Adrenal gland (tissue), 12 donors: Measurements from ENCODE around the gene DHRS7B. TPM values are rescaled to one million over a fixed set of nuclear protein-coding genes. Genes with fewer than 3 reads are reported as not detected.
A peak's percentile ranks its signal among the peaks of the same experiment; 100 is the strongest.

Experiments used
- DNase-seq, 7 donors: peaks; one replicate each; pipeline ENCODE4 v3.0.0-alpha.2; 2019 to 2020
- H3K27ac ChIP-seq, 5 donors: fragments of 200-600 bp; sonication (generic) in 4 of 5; 1 replicate in 3 of 5; 2 replicates in 2 of 5; pipeline versions ENCODE4 v1.5.1 to v1.8.0; 2016 to 2020; ENCODE audit warnings: mild to moderate bottlenecking in 1 of 5
- H3K27me3 ChIP-seq: fragments of 200-600 bp; 2 replicates; pipeline ENCODE4 v1.8.0; 2021
- H3K36me3 ChIP-seq, 2 donors: fragments of 200-600 bp; replicated peaks in 1 of 2; 1 replicate in 1 of 2; 2 replicates in 1 of 2; pipeline versions ENCODE4 v1.5.1 to v1.8.0; 2018 to 2022
- H3K4me1 ChIP-seq, 2 donors: fragments of 200-600 bp; replicated peaks in 1 of 2; 1 replicate in 1 of 2; 2 replicates in 1 of 2; pipeline versions ENCODE4 v1.5.1 to v1.8.0; 2018 to 2021
- H3K4me3 ChIP-seq, 4 donors: fragments of 200-600 bp; sonication (generic) in 3 of 4; one replicate each; pipeline ENCODE4 v1.5.1; 2016 to 2018
- H3K9me3 ChIP-seq, 3 donors: fragments of 200-600 bp; sonication (generic) in 1 of 3; replicated peaks in 1 of 3; 1 replicate in 2 of 3; 2 replicates in 1 of 3; pipeline versions ENCODE4 v1.5.1 to v1.8.0; 2016 to 2021
- POLR2A ChIP-seq, 2 donors: fragments of 450-650 bp; IDR thresholded peaks; one replicate each; pipeline ENCODE4 v1.6.1; 2017; ENCODE audit warnings: antibody characterized with exemption in 2 of 2, mild to moderate bottlenecking in 2 of 2, moderate library complexity in 1 of 2
- WGBS, 4 donors: extraction: QIAGEN DNeasy Blood & Tissue Kit in 2 of 4; methylation state at CpG; one replicate each; pipeline versions ENCODE4 v1.1.5 to v1.1.7; 2013 to 2017; 5-methylcytosine and 5-hydroxymethylcytosine counted together
- intact Hi-C, 2 donors: fragments of 100-400 bp; cut with DNase I; formaldehyde crosslinking; loops; one replicate each; pipeline versions ENCODE4 v1.14.1 to v1.15.0; 2022 to 2023
- polyA plus RNA-seq, 3 donors: library from polyadenylated mRNA; stranded (reverse); fragments of 200-250 nt in 2 of 3; fragments of 350-450 nt in 1 of 3; fragmentation: Illumina TruSeq in 1 of 3; extraction: RNeasy Lipid Tissue Mini Kit (QIAGEN cat#74804) in 1 of 3; gene quantifications; one replicate each; pipeline ENCODE4 v1.2.3, GENCODE V29; 2013 to 2014
- total RNA-seq, 9 donors: library from RNA; depleted of rRNA in 4 of 9; stranded (reverse); fragments of >200 nt in 4 of 9; fragments of 120-200 nt in 1 of 9; fragmentation: NEBNext Ultra II Directional in 1 of 9; extraction: Animal tissue kit (Norgen Biotek cat#: 25700) in 1 of 9; gene quantifications; one replicate each; pipeline versions ENCODE4 v1.1.0 to v1.2.4, GENCODE V29; 2013 to 2023
- TF ChIP-seq, protein P1 (sequence below), 6 experiments: fragments of 450-650 bp in 4 of 6; fragments of 200-600 bp in 2 of 6; sonication (generic) in 1 of 6; IDR thresholded peaks; 1 replicate in 5 of 6; 2 replicates in 1 of 6; pipeline versions ENCODE4 v1.5.1 to v1.8.0; 2016 to 2021; ENCODE audit warnings: antibody characterized with exemption in 6 of 6, mild to moderate bottlenecking in 2 of 6, moderate library complexity in 1 of 6
- donor health status: healthy with polysubstance abuse.
- donor health status: Bipolar disorder and iron deficiency.
- donor health status: DM: yes; HTN: yes; CAD: no.
- donor health status: DM: no; HTN: no; CAD: no.
- donor health status: DM: no; HTN: no; CAD: no.
- donor health status: DM: yes; HTN: yes; CAD: no.

Gene DHRS7B
- total and polyA plus RNA-seq, 12 donors: 18.0 to 68.5 (median 40.8) TPM

DNA sequence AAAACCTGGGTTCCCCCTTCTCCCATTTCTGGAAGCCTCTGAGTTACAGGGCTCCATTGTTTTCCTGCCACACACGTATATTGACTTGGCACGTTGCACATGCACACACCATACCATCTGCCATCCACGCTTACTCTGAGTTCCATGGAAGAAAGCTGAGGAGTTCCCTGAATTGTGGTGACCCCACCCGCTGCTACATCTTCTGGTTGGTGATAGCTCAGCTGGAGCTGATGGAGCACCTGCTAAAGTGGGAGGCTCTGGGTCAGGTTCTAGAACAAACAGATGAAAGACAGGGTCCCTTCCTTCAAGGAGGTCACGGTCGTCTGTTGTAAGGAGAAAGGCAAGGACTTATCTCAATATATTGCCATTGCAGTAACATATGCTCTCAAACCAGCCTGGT is 46.1 kb downstream of the DHRS7B start:
- peaks cover 5 to 18% of the 10 kb centered on the region in 2 donors for H3K4me1 ChIP-seq
- TF ChIP-seq, protein P1, sequence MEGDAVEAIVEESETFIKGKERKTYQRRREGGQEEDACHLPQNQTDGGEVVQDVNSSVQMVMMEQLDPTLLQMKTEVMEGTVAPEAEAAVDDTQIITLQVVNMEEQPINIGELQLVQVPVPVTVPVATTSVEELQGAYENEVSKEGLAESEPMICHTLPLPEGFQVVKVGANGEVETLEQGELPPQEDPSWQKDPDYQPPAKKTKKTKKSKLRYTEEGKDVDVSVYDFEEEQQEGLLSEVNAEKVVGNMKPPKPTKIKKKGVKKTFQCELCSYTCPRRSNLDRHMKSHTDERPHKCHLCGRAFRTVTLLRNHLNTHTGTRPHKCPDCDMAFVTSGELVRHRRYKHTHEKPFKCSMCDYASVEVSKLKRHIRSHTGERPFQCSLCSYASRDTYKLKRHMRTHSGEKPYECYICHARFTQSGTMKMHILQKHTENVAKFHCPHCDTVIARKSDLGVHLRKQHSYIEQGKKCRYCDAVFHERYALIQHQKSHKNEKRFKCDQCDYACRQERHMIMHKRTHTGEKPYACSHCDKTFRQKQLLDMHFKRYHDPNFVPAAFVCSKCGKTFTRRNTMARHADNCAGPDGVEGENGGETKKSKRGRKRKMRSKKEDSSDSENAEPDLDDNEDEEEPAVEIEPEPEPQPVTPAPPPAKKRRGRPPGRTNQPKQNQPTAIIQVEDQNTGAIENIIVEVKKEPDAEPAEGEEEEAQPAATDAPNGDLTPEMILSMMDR (IDR thresholded peaks at IDR 0.05): no peak
- TF ChIP-seq POLR2A (IDR thresholded peaks at IDR 0.05): no peak
- WGBS, 4 donors: 92 to 99% (median 95%) methylated on average over 5 to 6 of the region's 6 CpGs
- intact Hi-C loops: no loop called here
- H3K36me3 ChIP-seq: no peaks in the 10 kb centered on the region
- H3K27ac ChIP-seq: no peak overlapping the region
- H3K4me3 ChIP-seq: no peak overlapping the region
- peak in 1 of 7 donors; percentile 10 for DNase-seq
- no peaks in the 10 kb centered on the region for H3K9me3 ChIP-seq
- H3K27me3 ChIP-seq: no peaks in the 10 kb centered on the region

DNA sequence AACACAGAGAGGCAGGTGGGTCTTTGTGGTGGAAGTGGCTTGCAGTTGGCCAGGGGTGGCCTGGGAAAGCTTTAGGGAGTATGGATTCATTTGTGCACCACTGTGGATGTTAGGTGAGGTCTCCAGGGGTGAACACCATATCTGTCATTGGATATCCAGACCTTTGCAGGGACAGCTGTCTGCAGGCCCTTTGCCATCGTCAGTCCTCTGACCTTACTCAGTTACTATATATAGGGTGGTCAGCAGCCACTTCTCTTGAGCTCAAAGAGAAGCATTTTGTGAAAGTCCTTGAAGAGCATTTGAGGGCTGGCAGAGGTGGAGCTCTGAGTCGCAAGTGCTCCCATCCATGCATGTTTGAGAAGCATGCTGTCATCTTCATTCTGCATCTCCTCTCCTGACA is 46.8 kb downstream of the DHRS7B start:
- no peak overlapping the region for H3K4me3 ChIP-seq
- no peaks in the 10 kb centered on the region for H3K27me3 ChIP-seq
- intact Hi-C loops: no loop called here
- 52 to 84% (median 72%) methylated on average over 2 of the region's 2 CpGs for WGBS, 4 donors
- peak in 1 of 7 donors; percentile 13 for DNase-seq
- TF ChIP-seq POLR2A (IDR thresholded peaks at IDR 0.05): no peak
- TF ChIP-seq, protein P1 (IDR thresholded peaks at IDR 0.05): no peak
- H3K9me3 ChIP-seq: no peaks in the 10 kb centered on the region
- no peaks in the 10 kb centered on the region for H3K36me3 ChIP-seq
- peak overlapping the region in 1 of 5 donors; percentile 76 for H3K27ac ChIP-seq
- H3K4me1 ChIP-seq: peaks cover 0 to 11% of the 10 kb centered on the region in 2 donors

GRCh38 chr17:21174186-21174585 is 47.4 kb downstream of the DHRS7B start:
- DNase-seq: peak in 2 of 7 donors; percentile 17 to 49
- Histone ChIP-seq H3K4me1 (peaks cover 0 to 11% of the 10 kb centered on the region in 2 donors), H3K27ac (peak overlapping the region in 2 of 5 donors; percentile 23 to 76), H3K9me3 (no peaks in the 10 kb centered on the region), H3K27me3 (no peaks in the 10 kb centered on the region), H3K4me3 (no peak overlapping the region), H3K36me3 (no peaks in the 10 kb centered on the region)
- TF ChIP-seq, protein P1 (IDR thresholded peaks at IDR 0.05): no peak
- no peak for TF ChIP-seq POLR2A (IDR thresholded peaks at IDR 0.05)
- WGBS, 4 donors: 76 to 85% (median 81%) methylated on average over 8 of the region's 8 CpGs
- intact Hi-C loops: no loop called here

- peak overlapping the region in 2 of 5 donors; percentile 23 to 76 for H3K27ac ChIP-seq
- H3K9me3 ChIP-seq: no peaks in the 10 kb centered on the region
- TF ChIP-seq POLR2A (IDR thresholded peaks at IDR 0.05): no peak
- TF ChIP-seq, protein P1 (IDR thresholded peaks at IDR 0.05): no peak
- no peak overlapping the region for H3K4me3 ChIP-seq
- H3K27me3 ChIP-seq: no peaks in the 10 kb centered on the region
- 70 to 92% (median 84%) methylated on average over 3 to 7 of the region's 7 CpGs for WGBS, 4 donors
- intact Hi-C loops: no loop called here
- peaks cover 0 to 11% of the 10 kb centered on the region in 2 donors for H3K4me1 ChIP-seq
- peak in 2 of 7 donors; percentile 31 to 55 for DNase-seq
- no peaks in the 10 kb centered on the region for H3K36me3 ChIP-seq
These were observed 47.9 kb downstream of the DHRS7B start for GRCh38 chr17:21174713-21175112.
